HepG2 (cell line): Measurements from ENCODE around the gene CTDSP1. TPM values are rescaled to one million over a fixed set of nuclear protein-coding genes. Genes with fewer than 3 reads are reported as not detected.
A peak's percentile ranks its signal among the peaks of the same experiment; 100 is the strongest.

ENCODE experiments used
- ATF6 ChIP-seq: sonication (generic); formaldehyde crosslinking; conservative IDR thresholded peaks from 2 replicates; pipeline ENCODE4 v1.4.0; 2020; ENCODE audit warnings: missing genetic modification reagents
- CHCHD3 ChIP-seq: sonication (generic); formaldehyde crosslinking; IDR thresholded peaks from 2 replicates; pipeline ENCODE4 v1.8.0; 2022; ENCODE audit warnings: mild to moderate bottlenecking, missing genetic modification reagents, moderate library complexity
- CSRNP2 ChIP-seq: sonication (generic); formaldehyde crosslinking; conservative IDR thresholded peaks from 2 replicates; pipeline ENCODE4 v1.8.0; 2022; ENCODE audit warnings: low read depth, missing genetic modification reagents
- FOXJ3 ChIP-seq: sonication (generic); formaldehyde crosslinking; IDR thresholded peaks from 2 replicates; pipeline ENCODE4 v1.4.0; 2020; ENCODE audit warnings: missing genetic modification reagents, mild to moderate bottlenecking, borderline replicate concordance
- GABPA ChIP-seq, 2 experiments: IDR thresholded peaks; 2 replicates each; pipeline ENCODE4 v1.6.1; 2011 to 2016; ENCODE audit warnings: low read depth in 2 of 2, low read length in 1 of 2, missing biosample characterization in 1 of 2, missing genetic modification characterization in 1 of 2
- NR2F1 ChIP-seq, 2 experiments: fragments of 450-650 bp in 1 of 2; formaldehyde crosslinking in 1 of 2; IDR thresholded peaks; 2 replicates each; pipeline versions ENCODE4 v1.5.0 to v1.6.1; 2016 to 2020; ENCODE audit warnings: mild to moderate bottlenecking in 1 of 2, missing compliant biosample characterization in 1 of 2, missing genetic modification reagents in 1 of 2, moderate library complexity in 1 of 2
- SOX13 ChIP-seq, 3 experiments: fragments of 450-650 bp in 1 of 3; sonication (generic) in 1 of 3; formaldehyde crosslinking in 1 of 3; IDR thresholded peaks in 2 of 3; conservative IDR thresholded peaks in 1 of 3; 2 replicates each; pipeline versions ENCODE4 v1.5.0 to v1.6.1; 2016 to 2020; ENCODE audit warnings: antibody characterized with exemption in 1 of 3, mild to moderate bottlenecking in 1 of 3, missing compliant biosample characterization in 1 of 3, missing genetic modification reagents in 1 of 3, moderate library complexity in 1 of 3
- SP5 ChIP-seq: IDR thresholded peaks from 2 replicates; pipeline ENCODE4 v1.6.1; 2016; ENCODE audit warnings: low read depth, borderline replicate concordance
- TARDBP ChIP-seq: sonication (generic); formaldehyde crosslinking; IDR thresholded peaks from 2 replicates; pipeline ENCODE4 v1.8.0; 2022; ENCODE audit warnings: mild to moderate bottlenecking, missing genetic modification reagents
- ZBTB7B ChIP-seq: sonication (generic); formaldehyde crosslinking; IDR thresholded peaks from 2 replicates; pipeline ENCODE4 v1.4.0; 2020; ENCODE audit warnings: missing genetic modification reagents
- ZHX2 ChIP-seq, 2 experiments: sonication (generic) in 1 of 2; formaldehyde crosslinking in 1 of 2; IDR thresholded peaks; 2 replicates each; pipeline versions ENCODE4 v1.6.1 to v1.9.0; 2014 to 2022; ENCODE audit warnings: antibody characterized with exemption in 1 of 2, borderline replicate concordance in 1 of 2, inconsistent platforms in 1 of 2, low read depth in 1 of 2, missing genetic modification reagents in 1 of 2
- ZNF564 ChIP-seq: sonication (generic); formaldehyde crosslinking; IDR thresholded peaks from 2 replicates; pipeline ENCODE4 v1.8.1; 2023; ENCODE audit warnings: mild to moderate bottlenecking, missing genetic modification reagents
- polyA plus RNA-seq, 8 experiments: library from polyadenylated mRNA; depleted of rRNA in 3 of 8; stranded (reverse) in 7 of 8; unstranded in 1 of 8; fragments of >200 nt; fragmentation: Illumina TruSeq in 4 of 8; extraction: Trizol in 4 of 8; gene quantifications; 2 replicates each; pipeline versions ENCODE4 v1.2.1 to v1.2.3, GENCODE V29; 2011 to 2016; ENCODE audit warnings: low read depth in 4 of 8, missing spikeins in 1 of 8, mixed read lengths in 1 of 8; ENCODE audit not compliant: insufficient read depth in 1 of 8
- total RNA-seq, 5 experiments: library from RNA; depleted of rRNA; stranded (reverse); fragments of >200 nt; fragmentation: Illumina TruSeq; extraction: Trizol; gene quantifications; 2 replicates each; pipeline ENCODE4 v1.2.3, GENCODE V29; 2016; ENCODE audit warnings: low read depth in 1 of 5

CTDSP1 gene
- total and polyA plus RNA-seq, 2 of the 13 experiments (the other 11 are each of a cell fraction or from before 2014, with no cell fraction given): 91.0 to 268 TPM

GRCh38 chr2:218387369-218388194 lies 12.1 kb upstream of the CTDSP1 start (continued):
- TF ChIP-seq CSRNP2 (CRISPR knock-in tag): no peak
- TF ChIP-seq SP5: no peak
- TF ChIP-seq ZBTB7B (CRISPR knock-in tag): peak; percentile 11; the same call in 1 of the 2 replicates
- TF ChIP-seq NR2F1 (CRISPR knock-in tag; IDR thresholded peaks at IDR 0.05): peak; percentile 52 to 64
- no peak for TF ChIP-seq ATF6 (CRISPR knock-in tag)
- 0 out of 2 replicates have a peak, but pooled peaks have one; percentile 30 for TF ChIP-seq SOX13 (IDR thresholded peaks at IDR 0.05)
- peak in 1 of 2 experiments; percentile 24; a peak in 1 of 4 replicates for TF ChIP-seq SOX13 (CRISPR knock-in tag; conservative IDR thresholded peaks at IDR 0.05 in 1 of 2, IDR thresholded peaks at IDR 0.05 in 1 of 2)
- TF ChIP-seq TARDBP (CRISPR knock-in tag): peak; percentile 28; the same call in 1 of the 2 replicates
- no peak for TF ChIP-seq ZNF564 (CRISPR knock-in tag)
- TF ChIP-seq ZHX2 (IDR thresholded peaks at IDR 0.05; ENCODE audit: low read depth): peak; percentile 76; the same call in 1 of the 2 replicates
- TF ChIP-seq ZHX2 (CRISPR knock-in tag; IDR thresholded peaks at IDR 0.05; ENCODE audit: borderline replicate concordance): no peak
- TF ChIP-seq GABPA (IDR thresholded peaks at IDR 0.05; ENCODE audit: low read depth, low read length): no peak
- peak; percentile 56 for TF ChIP-seq GABPA (CRISPR knock-in tag; IDR thresholded peaks at IDR 0.05; ENCODE audit: low read depth)
- 0 out of 2 replicates have a peak, but pooled peaks have one; percentile 54 for TF ChIP-seq CHCHD3
- no peak for TF ChIP-seq FOXJ3
